GM12878 (cell line): Measurements from ENCODE around the gene ARPC1A. TPM values are rescaled to one million over a fixed set of nuclear protein-coding genes. Genes with fewer than 3 reads are reported as not detected.

ENCODE experiments used
- ATAC-seq: fragments of 200-7000 bp; cut with Tn5 transposase; 3 replicates; pipeline ENCODE4 v1.9.1; 2020; ENCODE audit warnings: mild to moderate bottlenecking, moderate library complexity
- BruUV-seq: library from RNA; stranded (reverse); fragments of 400-500 nt; replicated peaks from 2 replicates; lab custom pipeline; 2021; lab: Mats Ljungman, UMichigan
- CTCF ChIA-PET: fragments of 300-600 bp; sonication (Branson Sonifier 250); formaldehyde crosslinking; extraction: SDS; loops from one replicate; lab custom pipeline; 2021; ENCODE audit warnings: inconsistent platforms; lab: Yijun Ruan, JAX
- POLR2A ChIA-PET: fragments of 350-600 bp; formaldehyde crosslinking; extraction: SDS; loops from one replicate; lab custom pipeline; 2021; ENCODE audit warnings: inconsistent platforms; lab: Charles Lee
- RAD21 ChIA-PET: fragments of 300-600 bp; sonication (Branson Sonifier 250); formaldehyde crosslinking; loops from one replicate; lab custom pipeline; 2023; ENCODE audit warnings: antibody characterized with exemption; ENCODE audit not compliant: unreplicated experiment; lab: Charles Lee
- SMC1A ChIA-PET: fragments of 300-600 bp; sonication (Branson Sonifier 250); formaldehyde crosslinking; loops from one replicate; lab custom pipeline; 2023; ENCODE audit not compliant: unreplicated experiment, uncharacterized antibody; lab: Charles Lee
- DNase-seq: peaks from one replicate; pipeline ENCODE4 v3.0.0-alpha.2; 2011; ENCODE audit warnings: low read depth, low spot score
- FAIRE-seq: peaks from 3 replicates; lab custom pipeline; 2011; peaks lifted over from hg19 to GRCh38; lab: Jason Lieb, UNC
- H2AFZ ChIP-seq: 2 replicates; pipeline ENCODE4 v1.6.0; 2011; ENCODE audit warnings: low read depth, low read length, control low read depth; ENCODE audit not compliant: control insufficient read depth
- H3K27ac ChIP-seq: 2 replicates; pipeline ENCODE4 v1.5.1; 2011; ENCODE audit warnings: control low read depth; ENCODE audit not compliant: control insufficient read depth, insufficient read depth
- H3K27me3 ChIP-seq, 2 experiments: replicated peaks in 1 of 2; 2 replicates each; pipeline versions ENCODE4 v1.6.0 to v1.6.1; 2011; ENCODE audit warnings: low read length in 1 of 2; ENCODE audit not compliant: control insufficient read depth in 2 of 2, insufficient read depth in 2 of 2
- H3K36me3 ChIP-seq, 2 experiments: 2 replicates each; pipeline ENCODE4 v1.5.1; 2011; ENCODE audit warnings: low read length in 1 of 2; ENCODE audit not compliant: control insufficient read depth in 2 of 2, insufficient read depth in 2 of 2
- H3K4me1 ChIP-seq: 2 replicates; pipeline ENCODE4 v1.6.1; 2011; ENCODE audit warnings: mild to moderate bottlenecking, low read length, moderate library complexity, mixed read lengths; ENCODE audit not compliant: control insufficient read depth, insufficient read depth
- H3K4me2 ChIP-seq: 2 replicates; pipeline ENCODE4 v1.6.0; 2011; ENCODE audit warnings: control low read depth; ENCODE audit not compliant: control insufficient read depth, insufficient read depth
- H3K4me3 ChIP-seq: fragments of 200-600 bp; sonication (generic); 2 replicates; pipeline ENCODE4 v1.5.1; 2016
- H3K79me2 ChIP-seq: 2 replicates; pipeline ENCODE4 v1.6.0; 2011; ENCODE audit warnings: low read length; ENCODE audit not compliant: control insufficient read depth, insufficient read depth
- H3K9ac ChIP-seq: 2 replicates; pipeline ENCODE4 v1.8.0; 2011; ENCODE audit warnings: low read length, control low read depth, mixed read lengths; ENCODE audit not compliant: control insufficient read depth, insufficient read depth
- H3K9me3 ChIP-seq: replicated peaks from 3 replicates; pipeline ENCODE4 v1.5.1; 2011; ENCODE audit warnings: mild to moderate bottlenecking, low read length; ENCODE audit not compliant: control insufficient read depth, insufficient read depth
- H4K20me1 ChIP-seq: 2 replicates; pipeline ENCODE4 v1.6.0; 2011; ENCODE audit not compliant: control insufficient read depth, insufficient read depth
- POLR2A ChIP-seq: IDR thresholded peaks from 2 replicates; pipeline ENCODE4 v1.6.1; 2011; ENCODE audit warnings: low read depth, mild to moderate bottlenecking, low read length
- TCF7 ChIP-seq: IDR thresholded peaks from 2 replicates; pipeline ENCODE4 v1.6.1; 2014; ENCODE audit warnings: antibody characterized with exemption, borderline replicate concordance
- WGBS: methylation state at CpG from one replicate; pipeline ENCODE4 v1.1.6; 2016; ENCODE audit warnings: low lambda C conversion rate; ENCODE audit not compliant: insufficient replicate concordance, insufficient coverage; ENCODE audit errors: missing lambda C conversion rate; 5-methylcytosine and 5-hydroxymethylcytosine counted together
- in situ Hi-C: fragments of 300-500 bp; cut with MboI; formaldehyde crosslinking; loops from 9 replicates; pipeline ENCODE4 v1.14.3; 2018; ENCODE audit warnings: mixed read lengths
- intact Hi-C: fragments of 100-400 bp; cut with micrococcal nuclease; formaldehyde crosslinking; loops from one replicate; pipeline ENCODE4 v1.14.2; 2022; ENCODE audit not compliant: unreplicated experiment
- polyA plus RNA-seq, 11 experiments: library from polyadenylated mRNA; depleted of rRNA in 4 of 11; unstranded in 6 of 11; stranded (reverse) in 5 of 11; fragments of >200 nt; fragmentation: Nextera tagmentation in 4 of 11; fragmentation: Illumina TruSeq in 1 of 11; extraction: Ambion mirVana in 4 of 11; extraction: Trizol in 1 of 11; gene quantifications; 1 replicate in 1 of 11; 2 replicates in 10 of 11; pipeline versions ENCODE4 v1.2.1 to v1.2.3, GENCODE V29; 2011 to 2016; ENCODE audit warnings: inconsistent platforms in 2 of 11, missing spikeins in 2 of 11, low read depth in 1 of 11
- total RNA-seq, 4 experiments: library from RNA; depleted of rRNA in 3 of 4; stranded (reverse); fragments of >200 nt in 3 of 4; fragmentation: Illumina TruSeq in 1 of 4; extraction: Trizol in 1 of 4; gene quantifications; 2 replicates each; pipeline versions ENCODE4 v1.2.1 to v1.2.3, GENCODE V29; 2013 to 2021
- TF ChIP-seq, protein P1 (sequence below): fragments of 450-650 bp; IDR thresholded peaks from 2 replicates; pipeline ENCODE4 v1.6.1; 2017; ENCODE audit warnings: mild to moderate bottlenecking, moderate library complexity

Gene ARPC1A
- total and polyA plus RNA-seq, 10 of the 15 experiments (the other 5 are each of a cell fraction or from before 2014, with no cell fraction given): 42.3 to 152 (median 72.1) TPM

DNA sequence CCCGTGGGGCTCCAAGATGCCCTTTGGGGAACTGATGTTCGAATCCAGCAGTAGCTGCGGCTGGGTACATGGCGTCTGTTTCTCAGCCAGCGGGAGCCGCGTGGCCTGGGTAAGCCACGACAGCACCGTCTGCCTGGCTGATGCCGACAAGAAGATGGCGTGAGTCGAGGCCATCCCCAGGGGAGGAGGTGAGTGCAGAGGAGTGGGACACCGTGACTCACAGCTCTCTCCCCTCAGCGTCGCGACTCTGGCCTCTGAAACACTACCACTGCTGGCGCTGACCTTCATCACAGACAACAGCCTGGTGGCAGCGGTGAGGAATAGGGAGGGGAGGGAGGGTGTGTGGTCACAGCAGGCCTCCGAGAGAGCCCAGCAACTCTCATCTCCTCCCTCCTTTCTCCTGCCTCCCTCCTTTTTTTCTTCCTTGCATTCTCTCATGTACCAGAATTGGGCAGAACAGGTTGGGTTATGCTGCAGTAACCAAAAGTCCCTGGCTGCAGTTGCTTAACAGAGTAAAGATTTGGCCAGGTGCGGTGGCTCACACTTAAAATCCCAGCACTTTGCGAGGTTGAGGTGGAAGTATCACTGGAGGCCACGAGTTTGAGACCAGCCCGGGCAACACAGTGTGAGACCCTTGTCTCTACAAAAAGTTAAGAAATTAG, 65.4 kb downstream of the ARPC1A start:
- in situ Hi-C loops: no loop called here
- H3K9me3 ChIP-seq: no peaks in the 10 kb centered on the region
- peaks cover 4% of the 10 kb centered on the region; the same call in 1 of the 2 replicates for H3K4me1 ChIP-seq
- peaks cover 42 to 60% of the 10 kb centered on the region in 2 experiments for H3K36me3 ChIP-seq
- CTCF ChIA-PET: no interaction called here
- no peak overlapping the region for H2AFZ ChIP-seq
- no peaks in the 10 kb centered on the region for H3K27me3 ChIP-seq
- POLR2A ChIA-PET: interaction anchor here (0.5 to 0.7 kb wide), 2 partner anchors 12 to 40 kb away, joined by 3 to 5 read pairs; no protein-coding TSS in a partner anchor
- FAIRE-seq (no peak), DNase-seq (no peak), ATAC-seq (no peak)
- intact Hi-C loops: no loop called here
- BruUV-seq: no TSS peak
- H3K27ac ChIP-seq: no peak overlapping the region
- no peak overlapping the region for H3K4me3 ChIP-seq
- no peaks in the 10 kb centered on the region; the same call in 1 of the 2 replicates for H3K79me2 ChIP-seq
- 95% methylated on average over 23 of the region's 23 CpGs for WGBS
- H4K20me1 ChIP-seq: no peaks in the 10 kb centered on the region
- no peak overlapping the region for H3K9ac ChIP-seq
- TF ChIP-seq, protein P1, sequence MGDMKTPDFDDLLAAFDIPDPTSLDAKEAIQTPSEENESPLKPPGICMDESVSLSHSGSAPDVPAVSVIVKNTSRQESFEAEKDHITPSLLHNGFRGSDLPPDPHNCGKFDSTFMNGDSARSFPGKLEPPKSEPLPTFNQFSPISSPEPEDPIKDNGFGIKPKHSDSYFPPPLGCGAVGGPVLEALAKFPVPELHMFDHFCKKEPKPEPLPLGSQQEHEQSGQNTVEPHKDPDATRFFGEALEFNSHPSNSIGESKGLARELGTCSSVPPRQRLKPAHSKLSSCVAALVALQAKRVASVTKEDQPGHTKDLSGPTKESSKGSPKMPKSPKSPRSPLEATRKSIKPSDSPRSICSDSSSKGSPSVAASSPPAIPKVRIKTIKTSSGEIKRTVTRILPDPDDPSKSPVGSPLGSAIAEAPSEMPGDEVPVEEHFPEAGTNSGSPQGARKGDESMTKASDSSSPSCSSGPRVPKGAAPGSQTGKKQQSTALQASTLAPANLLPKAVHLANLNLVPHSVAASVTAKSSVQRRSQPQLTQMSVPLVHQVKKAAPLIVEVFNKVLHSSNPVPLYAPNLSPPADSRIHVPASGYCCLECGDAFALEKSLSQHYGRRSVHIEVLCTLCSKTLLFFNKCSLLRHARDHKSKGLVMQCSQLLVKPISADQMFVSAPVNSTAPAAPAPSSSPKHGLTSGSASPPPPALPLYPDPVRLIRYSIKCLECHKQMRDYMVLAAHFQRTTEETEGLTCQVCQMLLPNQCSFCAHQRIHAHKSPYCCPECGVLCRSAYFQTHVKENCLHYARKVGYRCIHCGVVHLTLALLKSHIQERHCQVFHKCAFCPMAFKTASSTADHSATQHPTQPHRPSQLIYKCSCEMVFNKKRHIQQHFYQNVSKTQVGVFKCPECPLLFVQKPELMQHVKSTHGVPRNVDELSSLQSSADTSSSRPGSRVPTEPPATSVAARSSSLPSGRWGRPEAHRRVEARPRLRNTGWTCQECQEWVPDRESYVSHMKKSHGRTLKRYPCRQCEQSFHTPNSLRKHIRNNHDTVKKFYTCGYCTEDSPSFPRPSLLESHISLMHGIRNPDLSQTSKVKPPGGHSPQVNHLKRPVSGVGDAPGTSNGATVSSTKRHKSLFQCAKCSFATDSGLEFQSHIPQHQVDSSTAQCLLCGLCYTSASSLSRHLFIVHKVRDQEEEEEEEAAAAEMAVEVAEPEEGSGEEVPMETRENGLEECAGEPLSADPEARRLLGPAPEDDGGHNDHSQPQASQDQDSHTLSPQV: no peak
- TF ChIP-seq POLR2A: peak; percentile 67
- TF ChIP-seq TCF7: no peak
- RAD21 ChIA-PET: no interaction called here
- no peak overlapping the region; the same call in 1 of the 2 replicates for H3K4me2 ChIP-seq
- SMC1A ChIA-PET: interaction anchor here (0.6 kb wide), 1 partner anchor 315 kb away, joined by 3 read pairs; no protein-coding TSS in a partner anchor
